ENCODE results near the gene C9orf43.
"Not testable (repeated sequence)": the region's sequence is repeated elsewhere in the genome, so short reads cannot be mapped to it uniquely, and the experiment has no call there.

C9orf43 gene, protein sequence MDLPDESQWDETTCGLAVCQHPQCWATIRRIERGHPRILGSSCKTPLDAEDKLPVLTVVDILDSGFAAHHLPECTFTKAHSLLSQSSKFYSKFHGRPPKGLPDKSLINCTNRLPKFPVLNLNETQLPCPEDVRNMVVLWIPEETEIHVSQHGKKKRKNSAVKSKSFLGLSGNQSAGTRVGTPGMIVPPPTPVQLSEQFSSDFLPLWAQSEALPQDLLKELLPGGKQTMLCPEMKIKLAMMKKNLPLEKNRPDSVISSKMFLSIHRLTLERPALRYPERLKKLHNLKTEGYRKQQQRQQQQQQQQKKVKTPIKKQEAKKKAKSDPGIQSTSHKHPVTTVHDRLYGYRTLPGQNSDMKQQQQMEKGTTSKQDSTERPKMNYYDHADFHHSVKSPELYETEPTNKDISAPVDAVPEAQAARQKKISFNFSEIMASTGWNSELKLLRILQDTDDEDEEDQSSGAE

DNA sequence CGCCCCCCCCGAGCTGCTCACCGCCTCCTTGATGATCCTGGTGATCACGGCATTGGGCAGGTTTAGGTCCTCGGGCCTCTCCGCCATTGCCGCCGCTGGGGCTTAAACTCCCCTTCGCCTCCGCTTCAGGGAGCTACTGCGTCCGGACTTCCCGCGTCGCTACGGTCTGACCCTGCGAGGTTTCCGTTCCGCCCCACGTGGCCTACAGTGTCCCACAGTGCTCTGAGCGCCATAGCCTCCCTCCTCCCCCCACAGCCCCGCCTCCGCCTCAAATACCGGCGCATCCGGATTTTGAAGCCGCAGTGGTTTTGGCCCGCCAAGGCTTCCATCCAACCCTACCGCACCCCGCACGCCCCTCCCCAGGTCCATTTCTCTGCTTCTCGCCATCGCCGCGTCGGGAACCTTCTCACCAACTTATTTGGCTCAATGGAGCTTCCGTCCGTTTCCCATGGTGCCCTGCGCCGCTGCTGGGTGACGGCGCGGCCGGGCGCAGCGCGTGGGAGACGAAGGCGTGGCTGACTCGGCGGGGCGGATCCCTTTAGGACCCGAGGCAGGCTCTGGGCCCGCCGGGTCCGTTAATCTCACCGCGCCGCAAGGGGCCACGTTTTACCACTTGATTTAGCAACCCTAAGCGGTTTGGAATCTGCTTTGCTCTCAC lies at the start of gene C9orf43, which contains the start of gene POLE3:
Gene C9orf43 (plus strand): TSS at position 541 of the 658 bp plus-strand sequence. CDS start 2,747 bp downstream, outside the sequence.
Gene POLE3 (minus strand): TSS at position 469 of the 658 bp plus-strand sequence. CDS start 382 bp downstream, at position 87.
- peak; percentile 91 for DNase-seq

DNA sequence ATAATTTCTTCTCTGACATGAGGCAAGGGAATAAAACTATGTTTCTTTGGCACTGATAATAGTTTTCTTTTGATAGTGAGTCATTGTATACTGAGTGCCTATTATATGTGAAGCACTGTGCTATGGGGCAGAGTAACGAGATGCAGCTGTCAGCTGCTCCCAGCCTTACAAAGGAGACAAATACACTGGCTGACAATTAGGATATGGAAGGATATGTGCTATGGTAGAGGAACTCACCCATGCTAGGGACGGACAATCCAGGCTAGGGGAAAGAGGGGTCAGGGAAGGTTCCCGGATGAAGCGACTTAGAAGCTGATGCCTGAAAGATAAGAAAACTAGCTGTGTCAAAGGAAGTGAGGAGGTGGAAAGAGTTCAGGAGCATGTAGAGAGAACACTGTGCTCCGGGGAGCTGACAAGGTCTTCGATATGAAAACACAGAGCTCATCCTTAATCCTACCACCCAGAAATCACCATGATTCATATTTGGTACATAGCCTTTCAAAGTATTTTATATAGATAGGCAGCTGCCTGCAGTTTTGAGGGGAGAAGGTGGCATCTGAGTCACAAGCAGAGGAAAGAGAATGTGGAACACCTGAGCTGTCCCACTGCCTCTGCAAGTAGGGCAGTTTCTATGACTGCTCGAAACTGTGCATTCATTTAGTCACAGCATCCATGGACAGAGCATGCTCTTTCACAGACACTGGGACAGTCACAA lies 49.1 kb upstream of the C9orf43 start:
- DNase-seq = no peak

DNA sequence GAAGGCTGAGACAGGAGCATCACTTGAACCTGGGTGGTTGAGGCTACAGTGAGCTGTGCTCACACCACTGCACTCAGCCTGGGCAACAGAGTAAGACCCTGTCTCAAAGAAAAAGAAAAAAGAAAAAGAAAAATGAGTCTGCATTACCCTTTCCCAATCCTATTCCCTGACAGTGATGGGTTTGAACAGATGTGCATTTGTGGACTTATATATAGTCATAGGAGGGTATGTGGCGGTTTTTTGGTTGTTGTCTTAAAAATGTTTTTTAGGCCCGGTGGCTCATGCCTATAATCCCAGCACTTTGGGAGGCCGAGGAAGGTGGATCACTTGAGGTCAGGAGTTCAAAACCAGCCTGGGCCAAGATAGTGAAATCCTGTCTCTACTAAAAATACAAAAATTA lies 47.2 kb upstream of the C9orf43 start:
- no peak for DNase-seq

DNA sequence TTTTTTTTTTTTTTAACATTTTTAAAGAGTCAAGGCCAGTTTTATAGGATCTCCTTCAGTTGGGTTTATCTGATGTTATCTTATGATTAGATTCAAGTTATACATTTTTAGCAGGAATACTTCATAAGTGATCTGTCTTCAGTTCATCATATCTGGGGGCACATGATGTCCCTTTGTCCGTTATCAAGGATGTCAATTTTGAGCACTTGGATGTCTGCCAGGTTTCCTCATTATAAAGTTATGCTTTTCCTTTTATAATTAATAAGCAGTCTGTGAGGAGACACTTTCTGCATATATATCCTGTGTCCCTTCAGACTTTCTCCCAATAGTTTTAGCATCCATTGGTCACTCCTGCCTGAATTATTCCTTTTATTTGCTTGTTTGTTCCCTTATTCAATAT lies 45.6 kb upstream of the C9orf43 start:
- DNase-seq = no peak

DNA sequence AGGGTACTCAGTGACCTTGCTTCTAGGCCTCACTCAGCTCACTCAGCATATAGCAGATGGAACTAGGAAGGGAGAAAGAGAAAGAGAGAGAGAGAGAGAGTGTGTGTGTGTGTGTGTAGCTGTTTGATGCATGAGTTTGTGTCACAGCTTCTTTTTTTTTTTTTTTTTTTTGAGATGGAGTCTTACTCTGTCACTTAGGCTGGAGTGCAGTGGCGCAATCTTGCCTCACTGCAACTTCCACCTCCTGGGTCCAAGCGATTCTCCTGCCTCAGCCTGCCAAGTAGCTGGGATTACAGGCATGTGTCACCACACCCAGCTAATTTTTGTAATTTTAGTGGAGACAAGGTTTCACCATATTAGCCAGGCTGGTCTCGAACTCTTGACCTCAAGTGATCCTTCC lies 44.9 kb upstream of the C9orf43 start:
- not testable (repeated sequence) for DNase-seq

DNA sequence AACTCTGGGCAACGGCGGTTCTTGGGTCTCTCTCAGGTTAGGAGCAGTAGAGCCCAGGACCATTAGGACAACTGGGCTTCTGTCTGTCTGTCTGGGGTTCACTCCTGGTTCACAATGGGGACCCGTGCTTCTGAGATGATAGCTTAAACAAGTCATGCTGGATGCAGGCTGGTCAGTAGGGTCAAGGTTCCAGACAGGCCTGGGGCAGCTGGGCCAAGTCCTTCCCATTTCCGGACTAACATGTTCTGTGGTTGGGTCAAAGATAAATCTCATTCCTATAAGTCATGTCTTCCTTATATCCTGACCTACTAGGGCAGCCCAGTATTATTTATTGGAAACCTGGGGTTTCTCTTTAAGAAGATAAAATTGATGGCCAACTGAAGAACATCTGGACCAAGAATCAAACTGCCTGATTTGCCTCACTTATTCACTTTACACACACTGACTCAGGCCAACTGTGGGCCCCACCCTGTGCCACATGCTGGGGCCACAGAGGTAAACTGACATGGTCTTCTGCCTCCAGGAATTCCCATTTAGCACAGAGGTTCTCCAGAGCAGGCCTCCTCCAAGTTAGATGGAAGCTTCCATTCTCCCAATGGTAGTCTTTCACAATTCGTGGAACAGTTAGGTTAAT lies 42.1 kb upstream of the C9orf43 start:
- no peak for DNase-seq

DNA sequence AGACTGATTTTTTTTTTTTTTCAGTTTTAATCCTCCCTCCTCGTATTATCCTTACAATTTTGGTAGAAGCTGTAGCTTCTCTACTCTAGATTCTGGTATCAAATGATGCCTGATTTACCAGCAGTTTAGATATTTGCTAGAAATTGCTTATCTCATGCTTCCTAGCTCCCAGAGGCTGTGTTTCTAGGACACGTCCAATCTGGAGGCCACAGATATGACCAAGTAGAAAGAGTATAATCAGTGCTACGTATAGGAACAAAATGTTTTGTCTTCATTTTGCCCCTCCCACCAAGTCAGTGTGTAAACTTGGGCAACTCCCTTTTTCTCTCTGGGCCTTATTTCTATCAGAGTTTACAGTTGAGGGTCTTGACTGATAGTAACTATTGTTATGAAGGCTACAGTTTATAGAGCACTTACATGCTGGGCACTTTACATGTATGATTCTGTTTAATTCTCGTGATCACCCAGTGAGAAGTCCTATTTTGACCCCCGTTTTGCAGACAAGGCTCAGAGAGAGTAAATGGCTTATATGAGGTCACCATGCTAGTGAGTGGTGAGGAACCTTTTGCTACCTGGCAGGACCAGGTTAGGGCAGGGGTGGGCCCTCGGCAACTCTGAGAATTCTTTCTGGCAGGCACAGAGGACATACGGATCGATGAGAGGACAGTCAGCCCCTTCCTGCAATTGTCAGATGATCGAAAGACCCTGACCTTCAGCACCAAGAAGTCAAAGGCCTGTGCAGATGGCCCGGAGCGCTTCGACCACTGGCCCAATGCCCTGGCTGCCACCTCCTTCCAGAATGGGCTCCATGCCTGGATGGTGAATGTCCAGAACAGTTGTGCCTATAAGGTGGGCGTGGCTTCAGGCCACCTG lies 41.3 kb upstream of the C9orf43 start:
- DNase-seq = no peak

DNA sequence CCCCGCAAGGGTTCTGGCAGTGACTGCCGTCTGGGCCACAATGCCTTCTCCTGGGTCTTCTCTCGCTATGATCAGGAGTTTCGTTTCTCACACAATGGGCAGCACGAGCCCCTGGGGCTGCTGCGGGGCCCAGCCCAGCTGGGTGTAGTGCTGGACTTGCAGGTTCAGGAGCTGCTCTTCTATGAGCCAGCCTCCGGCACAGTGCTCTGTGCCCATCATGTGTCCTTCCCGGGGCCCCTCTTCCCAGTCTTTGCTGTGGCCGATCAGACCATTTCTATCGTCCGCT lies 40.7 kb upstream of the C9orf43 start:
- no peak for DNase-seq

DNA sequence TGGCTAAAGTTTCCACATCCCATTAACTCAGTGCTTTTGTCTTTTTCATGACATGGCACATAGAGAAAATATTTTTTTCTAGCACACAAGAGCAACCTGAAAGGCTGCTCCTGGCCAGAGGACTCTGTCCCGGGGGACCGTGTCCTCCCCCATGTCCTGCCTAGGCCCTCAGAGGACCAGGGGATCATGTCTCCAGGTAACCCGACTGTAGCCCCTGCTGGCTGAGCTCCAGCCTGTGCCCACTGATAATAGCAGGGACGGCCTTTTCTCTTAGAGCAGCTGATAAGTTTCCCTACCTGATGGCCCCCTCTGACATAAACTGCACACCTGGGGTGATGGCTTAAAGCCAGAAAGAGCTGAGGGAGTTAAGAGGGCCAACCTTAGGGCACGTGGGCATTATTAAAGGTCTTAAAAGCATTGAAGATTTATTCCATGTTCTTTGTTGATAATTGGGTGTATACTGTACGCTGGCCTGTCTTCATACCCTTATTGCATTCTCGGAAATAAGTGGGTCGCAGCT lies 39.7 kb upstream of the C9orf43 start:
- DNase-seq = no peak

DNA sequence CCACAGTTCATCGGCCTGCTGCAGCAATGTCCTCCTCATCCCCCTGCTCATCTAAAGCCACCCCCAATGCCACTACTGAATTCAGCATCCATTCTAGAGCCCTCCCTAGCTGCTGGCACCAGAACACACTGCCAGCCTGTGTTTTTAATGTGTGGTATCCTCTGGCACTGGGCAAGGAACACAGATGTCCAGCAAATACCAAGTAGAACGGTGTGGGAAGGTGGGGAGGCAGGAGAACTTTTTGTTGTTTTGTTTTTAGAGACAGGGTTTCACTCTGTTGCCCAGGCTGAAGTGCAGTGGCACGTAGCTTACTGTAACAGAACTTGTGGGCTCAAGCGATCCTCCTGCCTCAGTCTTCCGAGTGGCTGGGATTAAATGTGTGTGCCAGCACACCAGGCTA lies 38.5 kb upstream of the C9orf43 start:
- no peak for DNase-seq

DNA sequence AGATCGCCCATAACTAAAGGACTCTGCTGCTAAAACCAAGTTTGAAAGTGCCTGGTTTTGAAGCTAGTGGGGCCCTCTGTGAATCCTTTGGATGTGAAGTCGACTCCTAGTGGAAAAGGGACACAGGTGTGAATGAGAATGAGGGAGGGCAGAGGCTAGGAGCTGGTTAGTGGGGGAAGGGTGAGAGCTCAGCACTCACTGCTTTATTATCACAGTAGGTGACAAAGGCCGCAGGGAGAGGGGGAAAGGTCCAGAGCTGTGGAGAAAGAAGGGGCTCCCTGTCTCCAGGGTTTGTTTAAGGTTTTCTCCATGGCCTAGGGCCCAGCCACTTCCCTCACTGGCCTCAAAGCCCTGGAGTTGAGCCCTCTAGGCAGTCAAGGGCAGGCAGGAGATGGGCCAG lies 37.3 kb upstream of the C9orf43 start:
- DNase-seq = no peak

DNA sequence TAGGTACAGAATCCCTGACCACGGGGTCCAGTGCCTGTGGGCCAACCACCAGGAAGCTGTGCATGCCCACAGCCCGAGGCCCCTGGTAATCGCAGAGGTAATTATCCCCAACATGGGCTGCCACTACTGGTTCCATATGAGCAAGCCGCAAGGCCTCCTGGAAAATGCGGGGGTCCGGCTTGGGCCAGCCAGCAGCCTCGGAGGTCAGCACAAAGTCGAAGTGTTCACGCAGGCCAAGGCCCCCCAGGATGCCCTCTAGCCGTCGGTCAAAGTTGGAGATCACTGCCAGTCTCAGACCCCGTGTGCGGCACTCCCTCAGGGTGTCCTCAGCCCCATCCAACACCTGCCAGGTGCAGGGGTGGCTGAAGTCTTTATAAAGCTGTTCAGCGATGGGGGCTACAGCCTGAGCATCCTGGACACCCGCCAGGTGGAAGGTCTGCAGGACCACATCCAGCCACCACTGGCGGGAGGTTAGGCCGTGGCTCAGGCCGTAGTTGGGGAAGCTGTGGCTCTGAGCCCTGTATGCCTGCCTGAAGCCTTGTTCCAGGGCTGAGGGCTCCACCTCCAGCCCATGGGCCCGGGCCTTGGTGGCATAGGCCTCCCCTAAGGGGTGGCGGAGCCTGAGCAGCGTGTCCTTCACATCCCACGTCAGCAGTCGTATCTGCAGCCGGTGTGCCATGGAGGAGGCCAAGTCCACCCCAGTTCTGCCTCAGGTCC lies 36.7 kb upstream of the C9orf43 start:
- no peak for DNase-seq

DNA sequence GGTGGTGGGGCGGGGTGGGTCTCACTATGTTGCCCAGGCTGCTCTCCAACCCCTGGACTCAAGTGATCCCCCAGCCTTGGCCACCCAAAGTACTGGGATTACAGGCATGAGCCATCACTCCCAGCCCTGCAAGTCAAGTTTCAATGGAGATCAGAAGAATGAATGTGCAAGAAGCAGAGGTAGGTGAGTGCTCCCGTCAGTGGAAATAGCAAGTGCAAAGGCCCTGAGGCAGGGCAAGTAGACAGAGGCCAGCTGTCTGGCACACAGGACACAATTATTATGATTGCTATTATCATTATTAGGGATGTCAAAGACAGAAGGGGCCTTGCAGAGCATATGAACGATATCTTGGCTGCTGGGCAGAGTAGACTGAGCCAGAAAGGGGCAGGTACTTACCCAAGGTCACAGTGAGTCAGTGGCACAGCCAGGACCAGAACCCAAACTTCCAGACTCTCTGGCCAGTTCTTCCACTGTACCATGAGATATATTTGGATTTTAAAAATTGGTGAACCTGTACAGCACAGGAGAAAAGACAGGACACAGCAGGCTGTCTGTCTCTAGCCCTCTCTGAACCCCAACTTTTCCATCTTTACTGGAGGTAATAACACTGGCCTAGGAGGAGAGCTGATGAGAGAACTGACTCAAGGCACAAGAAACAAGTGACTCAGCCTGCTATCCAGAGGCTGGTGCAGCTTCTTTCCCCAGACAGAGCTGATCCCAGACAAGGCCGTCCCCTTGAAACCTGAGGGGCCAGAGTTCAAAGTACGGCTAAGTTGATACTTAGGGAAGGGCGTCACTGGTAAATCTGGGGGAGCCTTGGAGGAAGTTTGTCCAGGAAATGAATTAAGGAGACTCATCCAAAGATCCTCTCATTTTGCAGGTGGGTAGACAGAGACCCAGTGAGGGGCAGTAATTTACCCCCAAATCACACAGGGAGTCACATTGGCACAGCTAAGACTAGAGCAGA lies 35.2 kb upstream of the C9orf43 start:
- no peak for DNase-seq

DNA sequence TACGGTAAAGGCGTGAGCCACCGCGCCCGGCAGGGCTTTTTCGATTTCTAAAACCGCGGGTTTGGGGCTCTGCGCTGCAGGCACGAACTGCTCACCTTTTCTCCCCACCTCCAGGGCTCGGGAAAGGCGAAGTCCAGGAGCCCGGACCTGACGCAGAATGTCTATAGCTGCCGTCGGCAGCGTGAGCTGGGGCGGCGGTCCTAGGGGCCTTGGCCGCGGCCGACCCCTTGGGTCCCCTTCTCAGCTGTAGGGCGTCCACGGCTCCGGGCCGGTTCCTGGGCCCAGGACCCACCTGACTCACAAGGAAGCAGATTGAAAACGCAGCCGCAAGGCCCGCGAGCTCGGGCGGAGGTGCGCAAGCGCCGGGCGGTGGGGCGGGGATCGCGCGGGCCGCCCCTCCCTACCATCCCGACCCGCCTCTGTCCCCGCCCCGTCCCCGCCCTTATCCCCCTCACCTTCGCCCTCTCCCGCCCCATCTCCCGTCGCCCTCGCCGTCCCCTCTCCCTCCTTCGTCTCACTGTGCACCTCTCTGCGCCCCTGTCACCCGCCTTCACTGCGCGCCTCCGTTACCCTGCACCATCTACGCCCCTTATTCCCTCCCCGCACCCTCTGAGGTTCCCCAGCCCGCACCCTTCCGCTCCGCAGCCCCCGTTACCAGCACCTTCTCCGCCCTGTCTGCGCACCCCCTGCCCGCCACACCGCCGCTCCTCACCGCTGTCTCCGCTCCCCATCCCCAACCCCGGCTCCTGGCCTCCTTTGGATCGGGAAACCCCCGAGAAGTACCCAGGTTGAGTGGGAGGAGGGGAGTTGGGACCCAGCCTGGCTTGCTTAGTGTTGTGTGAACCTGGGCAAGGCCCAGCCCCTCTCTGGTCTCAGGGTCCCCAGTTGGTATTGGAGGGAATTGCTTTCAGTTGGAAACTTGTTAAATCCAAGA lies 33.6 kb upstream of the C9orf43 start, which contains the start of gene HDHD3:
Gene HDHD3 (minus strand): TSS at position 353 of the 934 bp plus-strand sequence. CDS start 2,632 bp downstream, outside the sequence.
- peak; percentile 77 for DNase-seq

DNA sequence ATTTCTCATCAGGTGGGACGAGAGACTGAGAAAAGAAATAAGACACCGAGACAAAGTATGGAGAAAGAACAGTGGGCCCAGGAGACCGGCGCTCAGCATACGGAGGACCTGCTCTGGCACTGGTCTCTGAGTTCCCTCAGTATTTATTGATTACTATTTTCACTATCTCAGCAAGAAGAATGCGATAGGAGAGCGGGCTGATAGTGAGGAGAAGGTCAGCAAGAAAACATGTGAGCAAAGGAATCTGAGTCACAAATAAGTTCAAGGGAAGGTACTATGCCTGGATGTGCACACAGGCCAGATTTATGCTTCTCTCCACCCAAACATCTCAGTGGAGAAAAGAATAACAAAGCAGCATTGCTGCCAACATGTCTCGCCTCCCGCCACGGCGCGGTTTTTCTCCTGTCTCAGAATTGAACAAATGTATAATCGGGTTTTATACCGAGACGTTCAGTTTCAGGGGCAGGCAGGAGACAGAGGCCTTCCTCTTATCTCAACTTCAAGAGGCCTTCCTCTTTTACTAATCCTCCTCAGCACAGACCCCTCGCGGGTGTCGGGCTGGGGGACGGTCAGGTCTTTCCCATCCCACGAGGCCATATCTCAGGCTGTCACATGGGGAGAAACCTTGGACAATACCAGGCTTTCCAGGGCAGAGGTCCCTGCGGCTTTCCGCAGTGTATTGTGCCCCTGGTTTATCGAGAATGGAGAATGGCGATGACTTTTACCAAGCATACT lies 31.3 kb upstream of the C9orf43 start:
- DNase-seq = not testable (repeated sequence)

DNA sequence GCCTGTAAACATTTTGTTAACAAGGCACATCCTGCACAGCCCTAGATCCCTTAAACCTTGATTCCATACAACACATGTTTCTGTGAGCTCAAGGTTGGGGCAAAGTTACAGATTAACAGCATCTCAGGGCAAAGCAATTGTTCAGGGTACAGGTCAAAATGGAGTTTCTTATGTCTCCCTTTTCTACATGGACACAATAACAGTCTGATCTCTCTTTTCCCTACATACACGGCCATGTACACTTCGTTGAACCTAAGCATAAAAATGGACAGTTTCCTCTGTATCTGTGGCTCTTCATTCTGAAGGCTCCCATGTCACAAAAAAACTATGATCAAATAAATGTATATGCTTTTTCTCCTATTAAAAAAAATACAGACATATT lies 30.7 kb upstream of the C9orf43 start:
- DNase-seq = not testable (repeated sequence)

DNA sequence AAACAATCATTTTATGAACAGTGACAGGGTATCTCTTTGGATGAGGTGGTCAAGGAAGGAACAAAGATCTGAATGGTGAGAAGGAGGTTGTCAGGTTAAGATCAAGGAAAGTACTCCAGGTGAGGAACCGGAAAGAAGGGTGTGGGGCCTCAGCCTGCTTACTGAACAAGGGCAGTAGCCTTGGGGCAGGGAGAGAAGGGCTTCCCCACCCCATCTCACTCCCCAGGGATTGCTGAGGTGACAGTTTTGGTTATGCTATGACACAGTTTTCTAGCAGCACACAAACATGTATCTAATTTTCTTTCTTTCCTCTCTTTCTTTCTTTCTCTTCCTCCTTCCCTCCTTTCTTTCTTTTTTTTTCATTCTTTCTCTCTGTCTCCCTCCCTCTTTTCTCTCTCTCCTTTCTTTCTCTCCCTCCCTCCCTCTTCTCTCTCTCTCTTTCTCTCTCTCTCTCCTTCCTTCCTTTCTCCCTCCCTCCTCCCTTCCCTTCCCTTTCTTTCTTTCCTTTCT lies 29.6 kb upstream of the C9orf43 start:
- no peak for DNase-seq

DNA sequence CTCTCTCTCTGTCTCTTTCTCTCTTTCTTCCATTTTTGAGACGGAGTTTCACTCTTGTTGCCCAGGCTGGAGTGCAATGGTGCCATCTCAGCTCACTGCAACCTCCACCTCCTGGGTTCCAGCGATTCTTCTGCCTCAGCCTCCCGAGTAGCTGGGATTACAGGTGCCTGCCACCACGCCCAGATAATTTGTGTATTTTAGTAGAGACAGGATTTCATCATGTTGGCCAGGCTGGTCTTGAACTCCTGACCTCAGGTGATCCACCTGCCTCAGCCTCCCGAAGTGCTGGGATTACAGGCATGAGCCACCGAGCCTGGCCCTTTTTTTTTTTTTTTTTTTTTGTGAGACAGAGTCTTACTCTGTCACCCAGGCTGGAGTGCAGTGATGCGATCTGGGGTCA lies 29.1 kb upstream of the C9orf43 start:
- not testable (repeated sequence) for DNase-seq

Measured in activated gamma-delta T cell treated with Interleukin-2 at 50 U/mL for 16 hours (primary cell).